Activated naive CD4-positive, alpha-beta T cell treated with anti-CD3 and anti-CD28 coated beads, Interleukin-2, amount 50 U/mL, for 16 hours (primary cell): ENCODE data around the gene NXPH4.

Source experiments
- DNase-seq: peaks from one replicate; pipeline ENCODE4 v3.0.0-alpha.2; 2020

NXPH4 gene

GRCh38 chr12:57244312-57244696 lies 27.7 kb downstream of the NXPH4 start:
- no peak for DNase-seq

GRCh38 chr12:57247041-57247440 lies 30.4 kb downstream of the NXPH4 start:
- DNase-seq: no peak

GRCh38 chr12:57248934-57249742 lies 32.5 kb downstream of the NXPH4 start:
- no peak for DNase-seq

- DNase-seq: no peak
Measured at GRCh38 chr12:57250541-57250940, 33.9 kb downstream of the NXPH4 start.

GRCh38 chr12:57250956-57251355 lies 34.4 kb downstream of the NXPH4 start, which contains the start of gene STAC3:
Gene STAC3, minus strand, starts transcription at chr12:57251187. Its CDS starts 1,551 bp downstream, at chr12:57249636.
- no peak for DNase-seq

DNA sequence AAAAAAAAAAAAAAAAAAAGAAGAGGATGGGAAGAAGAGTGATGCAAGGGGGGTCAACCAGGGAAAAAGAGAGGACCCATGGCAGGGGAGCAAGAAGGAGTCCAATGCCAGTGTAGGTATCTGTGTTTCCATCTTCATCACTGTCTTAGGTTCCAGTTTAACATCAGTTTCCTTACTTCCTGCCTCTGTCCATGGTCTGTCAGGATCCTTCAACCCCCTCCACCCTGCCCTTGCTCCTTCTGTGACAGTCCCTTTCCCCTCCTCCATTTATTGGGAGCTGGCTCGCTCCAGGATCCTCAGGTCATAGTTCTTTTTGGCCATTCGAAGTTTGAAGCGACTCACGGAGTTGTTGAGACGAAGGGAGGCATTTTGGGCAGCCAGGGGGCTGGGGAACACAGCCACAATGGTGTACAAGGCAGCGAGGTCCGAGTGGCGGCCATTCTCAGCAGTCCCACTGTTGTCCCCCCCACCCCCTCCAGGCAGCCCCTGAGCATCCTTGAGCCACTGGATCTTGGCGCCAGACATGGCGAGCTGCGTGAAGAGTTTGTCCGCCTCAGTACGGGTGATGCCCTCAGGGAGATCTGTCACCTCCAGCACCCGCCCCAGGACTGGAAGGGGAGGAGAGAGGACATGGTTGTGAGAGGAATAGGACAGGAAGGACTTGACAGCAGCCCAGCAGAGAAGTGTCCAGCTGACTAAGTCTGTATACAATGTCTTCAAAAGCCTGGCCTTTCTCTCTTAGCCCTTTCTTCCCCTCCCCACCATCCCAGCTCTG lies 38.1 kb downstream of the NXPH4 start:
- DNase-seq: no peak

- DNase-seq: no peak
Measured at GRCh38 chr12:57255916-57256315, 39.3 kb downstream of the NXPH4 start.

DNA sequence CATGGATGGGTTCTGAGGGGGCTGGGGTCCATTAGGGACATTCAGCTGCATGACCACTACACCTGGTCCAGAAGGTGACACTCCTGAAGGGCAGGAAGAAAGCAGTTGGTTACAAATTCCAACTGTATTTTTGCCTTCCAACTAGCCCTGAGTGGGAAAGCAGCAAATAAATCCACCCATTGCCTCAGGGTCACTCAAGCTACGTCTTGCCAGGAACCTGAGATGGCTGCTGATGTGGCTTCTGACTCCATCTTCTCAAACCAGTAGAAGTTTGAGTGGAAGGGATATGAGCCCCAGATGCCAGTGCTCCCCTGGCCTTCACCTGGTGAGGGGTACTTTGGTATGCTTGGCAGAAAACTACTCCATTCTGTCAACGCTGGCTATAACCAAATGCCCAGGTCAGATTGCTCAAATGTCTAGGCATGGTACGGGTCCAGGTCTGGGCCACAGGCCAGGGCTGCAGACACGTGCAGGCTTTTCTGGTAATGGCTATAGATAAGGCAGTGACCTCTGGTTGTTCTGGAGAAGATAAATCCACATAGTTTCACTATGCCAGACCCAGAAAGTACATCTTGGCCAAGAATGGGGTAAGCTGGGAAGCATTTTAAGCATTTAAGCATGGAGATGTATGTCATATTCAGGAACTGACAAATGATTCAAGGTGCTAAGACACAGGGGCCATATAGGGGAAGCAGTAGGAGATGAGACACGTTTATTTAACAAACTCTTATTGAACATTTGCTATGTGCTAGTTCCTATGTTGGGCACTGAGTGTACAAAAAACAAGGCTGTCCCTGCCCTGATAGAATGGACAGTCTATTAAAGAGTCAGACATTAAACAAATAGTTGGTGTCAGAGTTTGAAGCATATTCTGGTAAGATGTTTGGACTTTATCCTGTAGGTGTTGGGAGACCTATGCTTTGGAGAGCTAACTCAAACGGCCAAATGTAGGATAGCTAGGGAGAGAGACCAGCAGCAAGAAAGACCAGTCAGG lies 42.7 kb downstream of the NXPH4 start:
- DNase-seq: no peak

GRCh38 chr12:57260366-57260765 lies 43.8 kb downstream of the NXPH4 start:
- no peak for DNase-seq

GRCh38 chr12:57261428-57261865 lies 44.9 kb downstream of the NXPH4 start:
- DNase-seq: no peak

- no peak for DNase-seq
Measured at GRCh38 chr12:57262126-57262822, 45.7 kb downstream of the NXPH4 start.

DNA sequence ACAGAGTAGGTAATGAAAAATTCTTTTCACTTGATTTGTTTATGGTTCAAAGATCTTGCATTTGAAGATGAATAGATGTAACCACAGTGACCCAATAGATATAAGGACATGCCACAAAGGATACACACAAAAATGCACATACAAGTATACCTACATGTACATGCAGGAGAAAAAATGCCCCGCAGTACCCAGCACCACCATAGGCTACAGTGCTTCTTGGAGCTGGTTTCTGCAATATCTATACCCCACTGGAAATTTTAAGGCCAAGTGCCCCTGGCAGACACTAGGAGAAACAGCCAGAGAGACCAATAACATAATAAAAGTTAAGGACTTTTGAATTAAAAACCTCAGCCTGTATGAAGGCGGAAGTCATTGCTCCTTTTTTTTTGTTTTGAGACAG lies 46.5 kb downstream of the NXPH4 start:
- DNase-seq: no peak

GRCh38 chr12:57266681-57267080 lies 50.1 kb downstream of the NXPH4 start:
- no peak for DNase-seq

DNA sequence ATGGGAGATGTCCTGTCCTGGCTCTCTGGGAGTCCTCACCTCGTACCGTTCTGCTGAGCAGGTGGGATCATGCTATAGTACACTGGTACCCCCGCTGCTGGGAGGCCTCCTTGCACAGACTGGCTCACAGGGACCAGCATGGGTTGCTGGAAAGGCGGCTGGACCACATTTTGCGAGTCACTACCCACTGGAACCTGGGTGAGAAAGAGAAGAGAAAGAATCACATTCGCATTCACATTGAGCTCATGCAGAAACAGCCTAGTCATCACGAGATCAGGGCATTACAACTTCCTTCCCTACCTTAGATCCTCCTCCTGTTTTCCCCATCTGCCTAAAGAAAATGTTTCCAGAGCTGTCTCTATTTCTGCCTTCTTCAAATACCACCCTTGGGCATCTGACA lies 51.7 kb downstream of the NXPH4 start:
- no peak for DNase-seq

DNA sequence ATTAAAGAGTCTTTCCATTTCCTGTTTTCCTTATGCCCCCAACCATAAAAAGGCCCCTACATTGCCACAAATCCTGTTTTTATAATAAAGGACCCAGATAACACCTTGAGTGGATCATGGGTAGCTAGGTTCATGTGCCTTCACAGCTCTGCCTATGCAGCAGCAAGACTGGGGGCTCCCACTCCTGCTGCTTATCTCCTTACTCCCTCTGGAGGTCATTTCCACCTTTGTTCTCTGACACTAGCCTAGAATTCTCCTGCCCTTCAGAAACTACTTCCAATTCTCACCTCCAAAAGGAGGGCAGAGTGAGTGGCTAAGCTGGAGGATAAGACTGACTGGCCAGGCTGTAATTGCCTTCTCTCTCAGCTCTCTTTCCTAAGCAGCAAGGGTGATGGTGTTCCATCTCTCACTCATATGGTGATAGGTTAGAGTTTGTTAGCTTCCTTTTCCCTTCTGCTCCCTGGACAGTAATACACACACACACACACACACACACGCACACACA lies 54.4 kb downstream of the NXPH4 start:
- DNase-seq: no peak

GRCh38 chr12:57272337-57273151 lies 56.0 kb downstream of the NXPH4 start:
- DNase-seq: no peak

DNA sequence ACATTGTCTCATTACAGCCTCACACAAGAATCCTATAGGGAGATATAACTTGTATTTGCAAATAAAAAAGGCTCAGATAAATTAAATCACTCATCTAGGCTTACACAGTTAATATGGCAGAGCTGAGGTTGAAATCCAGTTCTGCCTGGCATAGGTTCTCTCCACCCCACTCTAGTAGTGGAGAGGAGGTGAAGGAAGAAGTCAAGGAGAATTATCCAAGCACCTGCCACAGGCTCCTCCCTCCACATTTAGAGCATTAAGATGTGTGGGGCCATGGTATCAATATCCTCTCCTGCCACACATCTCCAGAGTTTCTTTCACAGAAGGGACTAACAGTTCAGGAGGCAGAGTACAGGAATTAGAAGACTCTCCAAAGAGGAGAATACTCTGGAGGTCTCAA lies 56.9 kb downstream of the NXPH4 start:
- DNase-seq: no peak
